ENCODE measurements around the gene GFI1. TPM values are rescaled to one million over a fixed set of nuclear protein-coding genes. Genes with fewer than 3 reads are reported as not detected.
"Not testable (repeated sequence)": the region's sequence is repeated elsewhere in the genome, so short reads cannot be mapped to it uniquely, and the experiment has no call there.

The GFI1 gene
- total RNA-seq, 1 donor from 2014 or later = 0.89 TPM

DNA sequence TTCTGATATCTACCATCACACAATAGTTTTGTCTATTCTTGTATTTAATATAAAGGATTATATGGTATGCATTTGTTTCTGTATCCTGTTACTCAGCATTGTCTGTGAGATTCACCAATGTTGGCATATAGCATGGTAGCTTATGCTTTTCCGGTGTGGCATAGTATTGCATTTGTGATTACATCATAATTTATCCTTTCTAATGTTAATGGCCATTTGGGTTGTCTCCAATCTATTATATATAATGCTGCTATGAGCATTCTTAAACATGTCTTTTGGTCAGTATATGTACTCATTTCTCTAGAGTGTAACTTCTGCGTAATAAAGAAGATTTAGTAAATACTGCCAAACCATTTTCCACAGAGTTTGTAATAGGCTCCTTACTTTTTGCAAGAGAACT is 40.9 kb upstream of the GFI1 start:
- peaks cover 2% of the 10 kb centered on the region for H3K36me3 Mint-ChIP-seq (ENCODE audit: low read depth, unreplicated experiment)
- DNase-seq (ENCODE audit: low read depth) = no peak
- no peaks in the 10 kb centered on the region for H3K4me1 Mint-ChIP-seq (ENCODE audit: low read depth, unreplicated experiment)
- Histone ChIP-seq H3K4me2 (ENCODE audit: low read length) (no peak overlapping the region), H3K4me3 (ENCODE audit: insufficient read depth, low read depth, low read length) (no peak overlapping the region), H2AFZ (ENCODE audit: low read depth, low read length) (no peak overlapping the region), H3K4me1 (ENCODE audit: insufficient read depth, low read length) (no peaks in the 10 kb centered on the region), H3K27ac (ENCODE audit: low read depth, low read length) (no peak overlapping the region), H3K79me2 (ENCODE audit: insufficient read depth, low read length) (no peaks in the 10 kb centered on the region), H4K20me1 (ENCODE audit: insufficient read depth, low read length) (no peaks in the 10 kb centered on the region), H3K36me3 (ENCODE audit: insufficient read depth, low read length) (no peaks in the 10 kb centered on the region), H3K27me3 (ENCODE audit: insufficient read depth, low read length) (no peaks in the 10 kb centered on the region), H3K9ac (ENCODE audit: low read length) (no peak overlapping the region), H3K9me3 (ENCODE audit: insufficient read depth, low read depth, low read length) (no peaks in the 10 kb centered on the region)
- H3K27ac Mint-ChIP-seq (ENCODE audit: unreplicated experiment) = no peak overlapping the region
- no peak overlapping the region for H3K4me3 Mint-ChIP-seq (ENCODE audit: unreplicated experiment)
- no peaks in the 10 kb centered on the region for H3K9me3 Mint-ChIP-seq (ENCODE audit: unreplicated experiment)
- FAIRE-seq = no peak
- TF ChIP-seq EZH2 (IDR thresholded peaks at IDR 0.05; ENCODE audit: insufficient read depth, low read length) = no peak
- TF ChIP-seq, protein P1, sequence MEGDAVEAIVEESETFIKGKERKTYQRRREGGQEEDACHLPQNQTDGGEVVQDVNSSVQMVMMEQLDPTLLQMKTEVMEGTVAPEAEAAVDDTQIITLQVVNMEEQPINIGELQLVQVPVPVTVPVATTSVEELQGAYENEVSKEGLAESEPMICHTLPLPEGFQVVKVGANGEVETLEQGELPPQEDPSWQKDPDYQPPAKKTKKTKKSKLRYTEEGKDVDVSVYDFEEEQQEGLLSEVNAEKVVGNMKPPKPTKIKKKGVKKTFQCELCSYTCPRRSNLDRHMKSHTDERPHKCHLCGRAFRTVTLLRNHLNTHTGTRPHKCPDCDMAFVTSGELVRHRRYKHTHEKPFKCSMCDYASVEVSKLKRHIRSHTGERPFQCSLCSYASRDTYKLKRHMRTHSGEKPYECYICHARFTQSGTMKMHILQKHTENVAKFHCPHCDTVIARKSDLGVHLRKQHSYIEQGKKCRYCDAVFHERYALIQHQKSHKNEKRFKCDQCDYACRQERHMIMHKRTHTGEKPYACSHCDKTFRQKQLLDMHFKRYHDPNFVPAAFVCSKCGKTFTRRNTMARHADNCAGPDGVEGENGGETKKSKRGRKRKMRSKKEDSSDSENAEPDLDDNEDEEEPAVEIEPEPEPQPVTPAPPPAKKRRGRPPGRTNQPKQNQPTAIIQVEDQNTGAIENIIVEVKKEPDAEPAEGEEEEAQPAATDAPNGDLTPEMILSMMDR (IDR thresholded peaks at IDR 0.05; ENCODE audit: insufficient read depth, low read depth, low read length) = no peak
- no peaks in the 10 kb centered on the region for H3K27me3 Mint-ChIP-seq (ENCODE audit: low read depth, unreplicated experiment)

DNA sequence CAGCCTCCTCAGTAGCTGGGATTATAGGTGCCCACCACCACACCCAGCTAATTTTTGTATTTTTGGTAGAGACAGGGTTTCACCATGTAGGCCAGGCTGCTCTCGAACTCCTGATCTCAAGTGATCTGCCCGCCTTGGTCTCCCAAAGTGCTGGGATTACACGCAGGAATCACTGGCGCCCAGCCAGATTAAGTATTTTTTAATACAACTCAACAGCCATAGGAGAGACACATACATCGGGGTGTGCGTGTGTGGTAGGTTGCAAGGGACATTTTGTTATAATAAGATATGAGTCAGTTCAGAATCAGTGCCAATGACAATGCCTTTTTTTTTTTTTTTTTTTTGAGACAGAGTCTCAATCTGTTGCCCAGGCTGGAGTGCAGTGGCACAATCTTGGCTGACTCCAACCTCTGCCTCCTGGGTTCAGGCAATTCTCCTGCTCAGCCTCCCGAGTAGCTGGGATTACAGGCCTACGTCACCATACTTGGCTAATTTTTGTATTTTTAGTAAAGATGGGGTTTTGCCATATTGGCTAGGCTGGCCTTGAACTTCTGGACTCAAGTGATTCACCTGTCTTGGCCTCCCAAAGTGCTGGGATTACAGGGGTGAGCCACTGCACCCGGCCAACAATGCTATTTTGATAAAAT is 38.3 kb upstream of the GFI1 start:
- H3K36me3 ChIP-seq (ENCODE audit: insufficient read depth, low read length); H3K27me3 ChIP-seq (ENCODE audit: insufficient read depth, low read length); DNase-seq (ENCODE audit: low read depth); H3K4me1 ChIP-seq (ENCODE audit: insufficient read depth, low read length); H3K27ac ChIP-seq (ENCODE audit: low read depth, low read length); H2AFZ ChIP-seq (ENCODE audit: low read depth, low read length); H3K27me3 Mint-ChIP-seq (ENCODE audit: low read depth, unreplicated experiment); FAIRE-seq; H4K20me1 ChIP-seq (ENCODE audit: insufficient read depth, low read length); H3K4me3 ChIP-seq (ENCODE audit: insufficient read depth, low read depth, low read length); H3K4me1 Mint-ChIP-seq (ENCODE audit: low read depth, unreplicated experiment); H3K4me2 ChIP-seq (ENCODE audit: low read length); H3K36me3 Mint-ChIP-seq (ENCODE audit: low read depth, unreplicated experiment); H3K9ac ChIP-seq (ENCODE audit: low read length); H3K9me3 Mint-ChIP-seq (ENCODE audit: unreplicated experiment); H3K9me3 ChIP-seq (ENCODE audit: insufficient read depth, low read depth, low read length); H3K4me3 Mint-ChIP-seq (ENCODE audit: unreplicated experiment); H3K27ac Mint-ChIP-seq (ENCODE audit: unreplicated experiment); H3K79me2 ChIP-seq (ENCODE audit: insufficient read depth, low read length): not testable (repeated sequence)

DNA sequence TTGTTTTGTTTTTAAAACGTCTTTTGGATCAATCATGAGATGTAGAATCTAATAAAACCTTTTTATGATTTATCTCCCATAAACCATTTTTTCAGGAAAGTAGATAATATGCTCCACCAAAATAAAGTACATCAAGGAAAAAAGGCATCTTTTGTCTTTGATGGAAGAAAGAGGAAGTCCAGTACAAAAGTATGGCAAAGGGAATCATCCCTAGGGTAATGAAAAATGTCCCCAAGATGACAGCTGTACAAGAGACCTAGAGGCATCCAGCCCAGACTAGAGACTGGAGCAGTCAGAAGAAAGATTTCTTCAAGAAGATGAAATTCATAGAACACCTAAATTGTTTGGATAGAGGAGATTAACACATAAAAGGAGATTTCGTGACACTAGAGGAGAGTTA is 32.3 kb upstream of the GFI1 start:
- Histone ChIP-seq H3K4me2 (ENCODE audit: low read length) (no peak overlapping the region), H3K79me2 (ENCODE audit: insufficient read depth, low read length) (no peaks in the 10 kb centered on the region), H3K4me3 (ENCODE audit: insufficient read depth, low read depth, low read length) (no peak overlapping the region), H3K9me3 (ENCODE audit: insufficient read depth, low read depth, low read length) (no peaks in the 10 kb centered on the region), H2AFZ (ENCODE audit: low read depth, low read length) (no peak overlapping the region), H3K9ac (ENCODE audit: low read length) (no peak overlapping the region), H3K36me3 (ENCODE audit: insufficient read depth, low read length) (no peaks in the 10 kb centered on the region), H3K27ac (ENCODE audit: low read depth, low read length) (no peak overlapping the region), H4K20me1 (ENCODE audit: insufficient read depth, low read length) (no peaks in the 10 kb centered on the region), H3K27me3 (ENCODE audit: insufficient read depth, low read length) (no peaks in the 10 kb centered on the region), H3K4me1 (ENCODE audit: insufficient read depth, low read length) (no peaks in the 10 kb centered on the region)
- no peak for DNase-seq (ENCODE audit: low read depth)
- no peak overlapping the region for H3K4me3 Mint-ChIP-seq (ENCODE audit: unreplicated experiment)
- H3K9me3 Mint-ChIP-seq (ENCODE audit: unreplicated experiment) = no peaks in the 10 kb centered on the region
- H3K36me3 Mint-ChIP-seq (ENCODE audit: low read depth, unreplicated experiment) = peaks cover 10% of the 10 kb centered on the region
- no peak for FAIRE-seq
- no peaks in the 10 kb centered on the region for H3K27me3 Mint-ChIP-seq (ENCODE audit: low read depth, unreplicated experiment)
- no peaks in the 10 kb centered on the region for H3K4me1 Mint-ChIP-seq (ENCODE audit: low read depth, unreplicated experiment)
- H3K27ac Mint-ChIP-seq (ENCODE audit: unreplicated experiment) = no peak overlapping the region
- TF ChIP-seq, protein P1 (IDR thresholded peaks at IDR 0.05; ENCODE audit: insufficient read depth, low read depth, low read length) = no peak
- TF ChIP-seq EZH2 (IDR thresholded peaks at IDR 0.05; ENCODE audit: insufficient read depth, low read length) = no peak

All from astrocyte (in vitro differentiated cells and primary cell).